HepG2 (cell line): Measurements from ENCODE around the gene WTAP. TPM values are rescaled to one million over a fixed set of nuclear protein-coding genes. Genes with fewer than 3 reads are reported as not detected.

Experiments used
- ATAC-seq: fragments of 200-7000 bp; cut with Tn5 transposase; 3 replicates; pipeline ENCODE4 v1.9.1; 2020; ENCODE audit warnings: mild to moderate bottlenecking, moderate library complexity
- BruUV-seq: library from RNA; stranded (reverse); fragments of 400-500 nt; replicated peaks from 2 replicates; lab custom pipeline; 2021; lab: Mats Ljungman, UMichigan
- CTCF ChIA-PET: fragments of 300-600 bp; formaldehyde crosslinking; extraction: SDS; loops from one replicate; lab custom pipeline; 2021; ENCODE audit warnings: low total read pairs, inconsistent platforms, low intra/inter-chr PET ratio; lab: Yijun Ruan, JAX
- POLR2A ChIA-PET: fragments of 350-600 bp; sonication (Branson Sonifier 250); formaldehyde crosslinking; loops from one replicate; lab custom pipeline; 2020; ENCODE audit warnings: antibody characterized with exemption, inconsistent platforms; lab: Yijun Ruan, JAX
- DNase-seq: peaks from one replicate; pipeline ENCODE4 v3.0.0-alpha.2; 2015; ENCODE audit warnings: low spot score
- FAIRE-seq: peaks from 3 replicates; lab custom pipeline; 2011; peaks lifted over from hg19 to GRCh38; lab: Jason Lieb, UNC
- H2AFZ ChIP-seq: one replicate; pipeline ENCODE4 v1.6.1; 2011; ENCODE audit warnings: low read length, inconsistent platforms
- H3K27ac ChIP-seq: fragments of 300-600 bp; 3 replicates; pipeline ENCODE4 v1.8.0; 2011; ENCODE audit warnings: mixed run types, mild to moderate bottlenecking, mixed read lengths, low read length, inconsistent platforms; ENCODE audit not compliant: insufficient read depth; ENCODE audit errors: extremely low read length
- H3K27me3 ChIP-seq, 2 experiments: fragments of 200-600 bp in 1 of 2; 2 replicates in 1 of 2; 3 replicates in 1 of 2; pipeline versions ENCODE4 v1.6.0 to v1.8.0; 2011; ENCODE audit warnings: low read length in 2 of 2, mild to moderate bottlenecking in 2 of 2, moderate library complexity in 2 of 2, inconsistent platforms in 1 of 2; ENCODE audit not compliant: insufficient read depth in 2 of 2, control insufficient read depth in 1 of 2
- H3K36me3 ChIP-seq, 2 experiments: fragments of 200-600 bp in 1 of 2; replicated peaks in 1 of 2; 2 replicates in 1 of 2; 3 replicates in 1 of 2; pipeline versions ENCODE4 v1.5.1 to v1.8.0; 2011; ENCODE audit warnings: low read length in 2 of 2, inconsistent platforms in 1 of 2; ENCODE audit not compliant: insufficient read depth in 2 of 2, control insufficient read depth in 1 of 2
- H3K4me1 ChIP-seq: 2 replicates; pipeline ENCODE4 v1.5.1; 2012; ENCODE audit warnings: low read length, inconsistent platforms; ENCODE audit not compliant: insufficient read depth
- H3K4me2 ChIP-seq: 2 replicates; pipeline ENCODE4 v1.6.0; 2011; ENCODE audit warnings: low read depth, low read length, inconsistent platforms
- H3K4me3 ChIP-seq, 3 experiments: fragments of 200-600 bp in 1 of 3; sonication (generic), shearing (Covaris generic) in 1 of 3; replicated peaks in 1 of 3; 2 replicates each; pipeline ENCODE4 v1.5.1; 2011 to 2016; ENCODE audit warnings: low read length in 3 of 3, inconsistent platforms in 2 of 3, low read depth in 2 of 3, mild to moderate bottlenecking in 2 of 3, control low read depth in 1 of 3, mixed read lengths in 1 of 3; ENCODE audit not compliant: insufficient read depth in 1 of 3
- H3K79me2 ChIP-seq: one replicate; pipeline ENCODE4 v1.6.1; 2011; ENCODE audit warnings: low read length, inconsistent platforms; ENCODE audit not compliant: insufficient read depth
- H3K9ac ChIP-seq: 2 replicates; pipeline ENCODE4 v1.6.0; 2011; ENCODE audit warnings: mild to moderate bottlenecking, low read depth, low read length, inconsistent platforms; ENCODE audit not compliant: insufficient read depth
- H3K9me3 ChIP-seq: 2 replicates; pipeline ENCODE4 v1.5.1; 2012; ENCODE audit warnings: mild to moderate bottlenecking, low read length
- H4K20me1 ChIP-seq: 2 replicates; pipeline ENCODE4 v1.6.0; 2011; ENCODE audit warnings: inconsistent platforms, mild to moderate bottlenecking, low read length, moderate library complexity; ENCODE audit not compliant: insufficient read depth
- FOXK2 ChIP-seq: fragments of 450-650 bp; IDR thresholded peaks from 2 replicates; pipeline ENCODE4 v1.6.1; 2016
- MTA1 ChIP-seq: sonication (generic); formaldehyde crosslinking; IDR thresholded peaks from 2 replicates; pipeline ENCODE4 v1.4.0; 2020; ENCODE audit warnings: missing genetic modification reagents, mild to moderate bottlenecking, borderline replicate concordance
- PREB ChIP-seq: sonication (generic); formaldehyde crosslinking; IDR thresholded peaks from 2 replicates; pipeline ENCODE4 v1.4.0; 2020; ENCODE audit warnings: missing genetic modification reagents
- RNF219 ChIP-seq: sonication (generic); formaldehyde crosslinking; IDR thresholded peaks from 2 replicates; pipeline ENCODE4 v1.5.0; 2020; ENCODE audit warnings: mild to moderate bottlenecking, missing genetic modification reagents
- ZBTB8A ChIP-seq: sonication (generic); formaldehyde crosslinking; IDR thresholded peaks from 2 replicates; pipeline ENCODE4 v1.4.0; 2020; ENCODE audit warnings: mild to moderate bottlenecking, low read depth, missing genetic modification reagents, borderline replicate concordance
- ZFP41 ChIP-seq: sonication (generic); formaldehyde crosslinking; IDR thresholded peaks from 2 replicates; pipeline ENCODE4 v1.4.0; 2020; ENCODE audit warnings: mild to moderate bottlenecking, missing genetic modification reagents, borderline replicate concordance
- ZKSCAN1 ChIP-seq: fragments of 150-350 bp; IDR thresholded peaks from 2 replicates; pipeline ENCODE4 v1.6.1; 2014; ENCODE audit warnings: low read length
- ZNF337 ChIP-seq: sonication (generic); formaldehyde crosslinking; IDR thresholded peaks from 2 replicates; pipeline ENCODE4 v1.5.1; 2020; ENCODE audit warnings: missing genetic modification reagents, low read depth, mild to moderate bottlenecking, borderline replicate concordance
- WGBS: methylation state at CpG from one replicate; pipeline ENCODE4 v1.1.6; 2017; ENCODE audit warnings: low lambda C conversion rate; 5-methylcytosine and 5-hydroxymethylcytosine counted together
- in situ Hi-C: cut with HindIII; loops from 2 replicates; pipeline ENCODE4 v1.10.0; 2017; ENCODE audit warnings: low pct_unique_long_range_greater_than_20kb; ENCODE audit not compliant: extremely low pct_ligation_motif_present
- intact Hi-C: fragments of 100-400 bp; cut with micrococcal nuclease; formaldehyde crosslinking; loops from one replicate; pipeline ENCODE4 v1.10.0; 2022; ENCODE audit not compliant: unreplicated experiment
- polyA plus RNA-seq, 8 experiments: library from polyadenylated mRNA; depleted of rRNA in 3 of 8; stranded (reverse) in 7 of 8; unstranded in 1 of 8; fragments of >200 nt; fragmentation: Illumina TruSeq in 4 of 8; extraction: Trizol in 4 of 8; gene quantifications; 2 replicates each; pipeline versions ENCODE4 v1.2.1 to v1.2.3, GENCODE V29; 2011 to 2016; ENCODE audit warnings: low read depth in 4 of 8, missing spikeins in 1 of 8, mixed read lengths in 1 of 8; ENCODE audit not compliant: insufficient read depth in 1 of 8
- total RNA-seq, 5 experiments: library from RNA; depleted of rRNA; stranded (reverse); fragments of >200 nt; fragmentation: Illumina TruSeq; extraction: Trizol; gene quantifications; 2 replicates each; pipeline ENCODE4 v1.2.3, GENCODE V29; 2016; ENCODE audit warnings: low read depth in 1 of 5

Gene WTAP
- total and polyA plus RNA-seq, 2 of the 13 experiments (the other 11 are each of a cell fraction or from before 2014, with no cell fraction given), result 31.6 to 167 TPM

- Histone ChIP-seq H3K27ac (no peak overlapping the region), H2AFZ (no peak overlapping the region), H3K9ac (no peak overlapping the region), H3K36me3 (no peaks in the 10 kb centered on the region), H3K9me3 (no peaks in the 10 kb centered on the region), H3K27me3 (no peaks in the 10 kb centered on the region), H3K79me2 (peaks cover 22% of the 10 kb centered on the region)
- no peak for ATAC-seq
- intact Hi-C loops, result no loop called here
- BruUV-seq, result no TSS peak
- in situ Hi-C loops, result no loop called here
- TF ChIP-seq ZFP41 (CRISPR knock-in tag) (no peak), ZBTB8A (CRISPR knock-in tag) (no peak), PREB (CRISPR knock-in tag) (no peak), RNF219 (CRISPR knock-in tag) (no peak), ZKSCAN1 (no peak), ZNF337 (CRISPR knock-in tag) (no peak), FOXK2 (no peak), MTA1 (no peak)
- TF ChIP-seq, all 625 proteins: peak for 0
- peaks cover 4% of the 10 kb centered on the region; the same call in 1 of the 2 replicates for H4K20me1 ChIP-seq
- ChIA-PET CTCF (no interaction called here), POLR2A (interaction anchor here (1.9 kb wide), 1 partner anchor 10 kb away, joined by 6 read pairs; no protein-coding TSS in a partner anchor)
- peaks cover 9% of the 10 kb centered on the region for H3K4me1 ChIP-seq
- DNase-seq, result no peak
- FAIRE-seq, result no peak
- no peak overlapping the region for H3K4me2 ChIP-seq
- 97% methylated on average over 7 of the region's 7 CpGs for WGBS
- no peak overlapping the region for H3K4me3 ChIP-seq
Observed at GRCh38 chr6:159719287-159719686, 8.0 kb upstream of the WTAP start.
